Mucosa of descending colon (tissue), 3 donors: Measurements from ENCODE around the gene KLK10. TPM values are rescaled to one million over a fixed set of nuclear protein-coding genes. Genes with fewer than 3 reads are reported as not detected.

ENCODE experiments used
- ATAC-seq: fragments of 200-7000 bp; cut with Tn5 transposase; one replicate; pipeline ENCODE4 v1.9.1; 2020; ENCODE audit warnings: mild to moderate bottlenecking, moderate library complexity
- DNase-seq, 3 donors: peaks; one replicate each; pipeline ENCODE4 v3.0.0-alpha.2; 2020
- H3K36me3 ChIP-seq: fragments of 200-600 bp; one replicate; pipeline ENCODE4 v1.8.0; 2021; ENCODE audit warnings: low read depth, mild to moderate bottlenecking
- H3K4me1 ChIP-seq: fragments of 200-600 bp; one replicate; pipeline ENCODE4 v1.8.0; 2021; ENCODE audit warnings: low read depth, mild to moderate bottlenecking
- H3K4me3 ChIP-seq: fragments of 200-600 bp; one replicate; pipeline ENCODE4 v1.8.0; 2021; ENCODE audit warnings: mild to moderate bottlenecking
- H3K9me3 ChIP-seq: fragments of 200-600 bp; one replicate; pipeline ENCODE4 v1.8.0; 2021; ENCODE audit warnings: mild to moderate bottlenecking
- intact Hi-C, 2 donors: fragments of 100-400 bp; cut with DNase I in 1 of 2; cut with micrococcal nuclease in 1 of 2; formaldehyde crosslinking; loops; one replicate each; pipeline versions ENCODE4 v1.11.0 to v1.11.1; 2022; cut with DNase I, micrococcal nuclease
- total RNA-seq, 3 donors: library from RNA; stranded (reverse); fragmentation: NEBNext Ultra II Directional in 2 of 3; extraction: Animal tissue kit (Norgen Biotek cat#: 25700) in 2 of 3; gene quantifications; one replicate each; pipeline versions ENCODE4 v1.2.1 to v1.2.4, GENCODE V29; 2021 to 2023
- TF ChIP-seq, protein P1 (sequence below): fragments of 200-600 bp; IDR thresholded peaks from one replicate; pipeline ENCODE4 v1.8.0; 2022; ENCODE audit warnings: antibody characterized with exemption, mild to moderate bottlenecking
- donor health status: DM: no; HTN: no; CAD: no; lungs with moderate emphysema.
- donor health status: DM: no; HTN: no; CAD: no.
- donor health status: DM: no; HTN: yes; CAD: no.

KLK10 gene
- total RNA-seq, 3 donors from 2014 or later = 0.58 to 0.93 (median 0.76) TPM

GRCh38 chr19:50983625-50984292 lies 35.8 kb downstream of the KLK10 start, which contains the start of gene KLK7:
KLK7 (minus strand) TSS chr19:50983917; CDS start chr19:50982399, 1,518 bp downstream.
- ATAC-seq = no peak
- intact Hi-C loops = no loop called here
- TF ChIP-seq, protein P1, sequence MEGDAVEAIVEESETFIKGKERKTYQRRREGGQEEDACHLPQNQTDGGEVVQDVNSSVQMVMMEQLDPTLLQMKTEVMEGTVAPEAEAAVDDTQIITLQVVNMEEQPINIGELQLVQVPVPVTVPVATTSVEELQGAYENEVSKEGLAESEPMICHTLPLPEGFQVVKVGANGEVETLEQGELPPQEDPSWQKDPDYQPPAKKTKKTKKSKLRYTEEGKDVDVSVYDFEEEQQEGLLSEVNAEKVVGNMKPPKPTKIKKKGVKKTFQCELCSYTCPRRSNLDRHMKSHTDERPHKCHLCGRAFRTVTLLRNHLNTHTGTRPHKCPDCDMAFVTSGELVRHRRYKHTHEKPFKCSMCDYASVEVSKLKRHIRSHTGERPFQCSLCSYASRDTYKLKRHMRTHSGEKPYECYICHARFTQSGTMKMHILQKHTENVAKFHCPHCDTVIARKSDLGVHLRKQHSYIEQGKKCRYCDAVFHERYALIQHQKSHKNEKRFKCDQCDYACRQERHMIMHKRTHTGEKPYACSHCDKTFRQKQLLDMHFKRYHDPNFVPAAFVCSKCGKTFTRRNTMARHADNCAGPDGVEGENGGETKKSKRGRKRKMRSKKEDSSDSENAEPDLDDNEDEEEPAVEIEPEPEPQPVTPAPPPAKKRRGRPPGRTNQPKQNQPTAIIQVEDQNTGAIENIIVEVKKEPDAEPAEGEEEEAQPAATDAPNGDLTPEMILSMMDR = no peak

GRCh38 chr19:50982186-50982585 lies 37.3 kb downstream of the KLK10 start:
- Histone ChIP-seq H3K4me3 (no peak overlapping the region), H3K4me1 (no peaks in the 10 kb centered on the region), H3K9me3 (no peaks in the 10 kb centered on the region), H3K36me3 (no peaks in the 10 kb centered on the region)
- intact Hi-C loops = no loop called here
- no peak for ATAC-seq
- TF ChIP-seq, protein P1 = no peak
- no peak for DNase-seq

More at GRCh38 chr19:50983625-50984292, 35.8 kb downstream of the KLK10 start, which contains the start of gene KLK7:
- no peaks in the 10 kb centered on the region for H3K36me3 ChIP-seq
- no peak within 1 kb of the TSS for H3K4me3 ChIP-seq
- H3K9me3 ChIP-seq = no peaks in the 10 kb centered on the region
- no peak for DNase-seq
- no peaks in the 10 kb centered on the region for H3K4me1 ChIP-seq

GRCh38 chr19:50981587-50982146 lies 37.8 kb downstream of the KLK10 start:
- TF ChIP-seq, protein P1 = no peak
- DNase-seq (no peak), ATAC-seq (no peak)
- Histone ChIP-seq H3K4me1 (no peaks in the 10 kb centered on the region), H3K36me3 (no peaks in the 10 kb centered on the region), H3K4me3 (no peak overlapping the region), H3K9me3 (no peaks in the 10 kb centered on the region)
- intact Hi-C loops = no loop called here

DNA sequence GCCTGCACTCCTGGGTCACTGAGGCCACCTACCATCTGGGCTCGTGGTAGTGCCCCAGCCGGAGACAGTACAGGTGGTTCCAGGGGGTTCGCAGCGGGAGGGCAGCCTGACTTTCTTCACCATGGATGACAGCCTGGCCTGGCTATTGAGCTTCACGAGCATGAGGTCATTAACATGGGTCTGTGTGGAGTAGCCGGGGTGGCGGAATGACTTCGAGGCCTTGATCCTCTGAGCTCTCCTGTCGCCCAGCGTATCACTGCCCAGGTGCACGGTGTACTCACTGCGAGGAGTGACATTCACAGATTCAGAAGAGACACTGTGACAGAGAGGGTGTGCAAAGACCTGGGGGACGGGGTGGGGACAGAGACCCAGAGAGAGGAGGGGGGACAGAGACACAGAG lies 39.3 kb downstream of the KLK10 start:
- no peak for ATAC-seq
- no peaks in the 10 kb centered on the region for H3K4me1 ChIP-seq
- TF ChIP-seq, protein P1 = no peak
- no peaks in the 10 kb centered on the region for H3K36me3 ChIP-seq
- H3K9me3 ChIP-seq = no peaks in the 10 kb centered on the region
- intact Hi-C loops = no loop called here
- H3K4me3 ChIP-seq = no peak overlapping the region
- DNase-seq = no peak

DNA sequence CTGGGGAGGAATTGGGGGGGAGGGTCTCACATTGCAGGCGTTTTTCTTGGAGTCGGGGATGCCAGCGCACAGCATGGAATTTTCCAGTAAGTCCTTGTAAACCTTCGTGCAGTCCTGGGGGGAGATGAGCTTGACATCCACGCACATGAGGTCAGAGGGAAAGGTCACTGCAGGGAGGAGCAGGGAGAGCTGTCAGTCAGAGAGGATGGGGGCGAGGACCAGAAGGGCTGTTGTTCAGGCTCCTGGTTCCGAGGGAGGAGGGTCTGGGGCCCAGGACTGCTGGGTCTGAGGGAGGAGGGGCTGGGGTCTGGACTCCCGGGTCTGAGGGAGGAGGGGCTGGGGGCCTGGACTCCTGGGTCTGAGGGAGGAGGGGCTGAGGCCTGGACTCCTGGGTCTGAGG lies 39.8 kb downstream of the KLK10 start:
- H3K9me3 ChIP-seq = no peaks in the 10 kb centered on the region
- H3K4me3 ChIP-seq = no peak overlapping the region
- no peaks in the 10 kb centered on the region for H3K36me3 ChIP-seq
- H3K4me1 ChIP-seq = no peaks in the 10 kb centered on the region
- DNase-seq (no peak), ATAC-seq (no peak)
- TF ChIP-seq, protein P1 = no peak
- intact Hi-C loops = no loop called here
